Measurements from ENCODE around the gene KLC3.

KLC3 gene

DNA sequence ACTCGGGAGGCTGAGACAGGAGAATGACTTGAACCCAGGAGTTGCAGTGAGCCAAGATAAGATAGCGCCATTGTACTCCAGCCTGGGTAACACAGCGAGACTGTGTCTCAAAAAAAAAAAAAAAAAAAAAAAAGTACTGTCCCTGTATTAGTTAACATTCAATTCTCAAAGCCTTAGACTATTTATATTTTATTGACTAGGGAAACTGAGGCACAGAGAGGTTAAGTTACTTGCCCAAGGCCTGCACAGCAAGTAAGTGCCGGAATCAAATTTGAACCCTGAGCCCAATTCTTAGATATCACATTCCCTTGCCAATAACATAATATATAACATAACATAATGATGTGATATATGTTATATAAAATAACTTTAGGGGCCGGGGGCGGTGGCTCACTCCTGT is 921 bp upstream of the KLC3 start:
- no peaks in the 10 kb centered on the region for H3K4me1 ChIP-seq (ENCODE audit: insufficient read depth, low read length, poor library complexity, severe bottlenecking)
- H3K4me3 ChIP-seq (ENCODE audit: low read length, poor library complexity, severe bottlenecking), result no peak overlapping the region
- no peaks in the 10 kb centered on the region for H3K79me2 ChIP-seq (ENCODE audit: insufficient read depth, low read length)
- H3K9me2 ChIP-seq (replicated peaks; ENCODE audit: low read depth, low read length), result no peaks in the 10 kb centered on the region
- H3K27me3 ChIP-seq (ENCODE audit: insufficient read depth, low read length, poor library complexity, severe bottlenecking), result no peaks in the 10 kb centered on the region
- no peak overlapping the region for H3K9ac ChIP-seq (ENCODE audit: low read depth, low read length, poor library complexity, severe bottlenecking)
- H2AFZ ChIP-seq (ENCODE audit: low read length), result no peak overlapping the region
- H3K9me3 ChIP-seq (ENCODE audit: insufficient read depth, low read depth, low read length), result no peaks in the 10 kb centered on the region
- no peaks in the 10 kb centered on the region for H3F3A ChIP-seq (ENCODE audit: low read depth)
- no peaks in the 10 kb centered on the region for H4K20me1 ChIP-seq (ENCODE audit: insufficient read depth, low read length, poor library complexity, severe bottlenecking)
- H3K36me3 ChIP-seq (ENCODE audit: insufficient read depth, low read length), result no peaks in the 10 kb centered on the region
- no peak overlapping the region for H3K4me2 ChIP-seq (ENCODE audit: low read depth, low read length, poor library complexity, severe bottlenecking)
- TF ChIP-seq, protein P1, sequence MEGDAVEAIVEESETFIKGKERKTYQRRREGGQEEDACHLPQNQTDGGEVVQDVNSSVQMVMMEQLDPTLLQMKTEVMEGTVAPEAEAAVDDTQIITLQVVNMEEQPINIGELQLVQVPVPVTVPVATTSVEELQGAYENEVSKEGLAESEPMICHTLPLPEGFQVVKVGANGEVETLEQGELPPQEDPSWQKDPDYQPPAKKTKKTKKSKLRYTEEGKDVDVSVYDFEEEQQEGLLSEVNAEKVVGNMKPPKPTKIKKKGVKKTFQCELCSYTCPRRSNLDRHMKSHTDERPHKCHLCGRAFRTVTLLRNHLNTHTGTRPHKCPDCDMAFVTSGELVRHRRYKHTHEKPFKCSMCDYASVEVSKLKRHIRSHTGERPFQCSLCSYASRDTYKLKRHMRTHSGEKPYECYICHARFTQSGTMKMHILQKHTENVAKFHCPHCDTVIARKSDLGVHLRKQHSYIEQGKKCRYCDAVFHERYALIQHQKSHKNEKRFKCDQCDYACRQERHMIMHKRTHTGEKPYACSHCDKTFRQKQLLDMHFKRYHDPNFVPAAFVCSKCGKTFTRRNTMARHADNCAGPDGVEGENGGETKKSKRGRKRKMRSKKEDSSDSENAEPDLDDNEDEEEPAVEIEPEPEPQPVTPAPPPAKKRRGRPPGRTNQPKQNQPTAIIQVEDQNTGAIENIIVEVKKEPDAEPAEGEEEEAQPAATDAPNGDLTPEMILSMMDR (conservative IDR thresholded peaks at IDR 0.05; ENCODE audit: low read length), result no peak
- no peak for TF ChIP-seq EZH2phosphoT487 (IDR thresholded peaks at IDR 0.05; ENCODE audit: borderline replicate concordance)

DNA sequence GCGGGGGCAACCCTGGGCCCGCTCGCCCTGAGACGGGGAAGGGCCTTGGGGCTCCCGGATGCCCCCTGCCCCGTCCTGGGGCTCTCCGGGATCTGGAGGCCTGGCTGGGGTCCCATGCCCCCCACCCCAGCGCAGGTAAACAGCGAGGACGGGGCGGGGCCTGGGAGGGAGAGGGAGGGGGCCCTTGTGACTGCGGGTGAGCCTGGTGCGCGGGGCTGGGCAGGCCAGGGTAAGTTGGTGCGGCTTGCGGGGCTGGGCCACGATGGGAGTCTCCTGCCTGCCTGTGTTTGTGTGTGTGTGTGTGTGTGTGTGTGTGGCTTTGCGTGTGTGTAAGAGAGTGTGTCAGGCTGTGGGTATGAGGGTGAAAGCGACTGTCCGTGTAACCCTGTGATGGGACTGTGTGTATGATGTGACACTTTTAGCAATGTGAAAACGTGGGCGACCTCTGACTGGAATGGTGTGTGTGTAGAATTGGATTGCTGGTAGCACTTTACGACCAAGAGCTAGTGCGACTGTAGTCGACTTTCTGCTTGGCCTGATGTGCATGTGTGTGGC is 426 bp downstream of the KLC3 start:
- no peaks in the 10 kb centered on the region for H3K36me3 ChIP-seq (ENCODE audit: insufficient read depth, low read length)
- H2AFZ ChIP-seq (ENCODE audit: low read length), result no peak overlapping the region
- H3K9me2 ChIP-seq (replicated peaks; ENCODE audit: low read depth, low read length), result no peaks in the 10 kb centered on the region
- no peaks in the 10 kb centered on the region for H3K27me3 ChIP-seq (ENCODE audit: insufficient read depth, low read length, poor library complexity, severe bottlenecking)
- TF ChIP-seq, protein P1 (conservative IDR thresholded peaks at IDR 0.05; ENCODE audit: low read length), result no peak
- no peak for TF ChIP-seq EZH2phosphoT487 (IDR thresholded peaks at IDR 0.05; ENCODE audit: borderline replicate concordance)
- no peaks in the 10 kb centered on the region for H3K9me3 ChIP-seq (ENCODE audit: insufficient read depth, low read depth, low read length)
- no peaks in the 10 kb centered on the region for H3F3A ChIP-seq (ENCODE audit: low read depth)
- no peaks in the 10 kb centered on the region for H4K20me1 ChIP-seq (ENCODE audit: insufficient read depth, low read length, poor library complexity, severe bottlenecking)
- H3K9ac ChIP-seq (ENCODE audit: low read depth, low read length, poor library complexity, severe bottlenecking), result no peak overlapping the region
- H3K4me3 ChIP-seq (ENCODE audit: low read length, poor library complexity, severe bottlenecking), result no peak overlapping the region
- no peak overlapping the region for H3K4me2 ChIP-seq (ENCODE audit: low read depth, low read length, poor library complexity, severe bottlenecking)
- H3K4me1 ChIP-seq (ENCODE audit: insufficient read depth, low read length, poor library complexity, severe bottlenecking), result no peaks in the 10 kb centered on the region
- no peaks in the 10 kb centered on the region for H3K79me2 ChIP-seq (ENCODE audit: insufficient read depth, low read length)

DNA sequence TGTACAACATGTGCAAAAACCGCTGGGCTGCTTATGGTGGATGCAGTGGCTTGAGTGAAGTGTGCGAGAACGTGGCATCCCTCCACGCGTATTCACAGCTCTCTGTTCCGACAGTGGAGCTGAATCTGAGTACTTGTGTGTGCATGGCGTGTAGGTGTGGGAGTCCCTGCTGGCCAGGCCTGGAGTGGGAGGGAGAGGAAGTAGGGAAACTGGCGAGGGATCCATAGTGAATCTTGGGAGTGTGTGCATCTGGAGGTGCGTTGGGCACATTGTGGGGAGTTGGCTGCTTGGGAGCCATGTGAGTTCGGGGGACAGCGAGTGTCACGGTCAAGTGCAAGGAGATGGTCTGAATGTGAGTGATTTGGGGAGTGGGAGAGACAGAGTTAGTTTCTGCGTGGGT is 2.4 kb downstream of the KLC3 start:
- no peak for TF ChIP-seq EZH2phosphoT487 (IDR thresholded peaks at IDR 0.05; ENCODE audit: borderline replicate concordance)
- TF ChIP-seq, protein P1 (conservative IDR thresholded peaks at IDR 0.05; ENCODE audit: low read length), result no peak
- no peak overlapping the region for H3K4me3 ChIP-seq (ENCODE audit: low read length, poor library complexity, severe bottlenecking)
- no peak overlapping the region for H2AFZ ChIP-seq (ENCODE audit: low read length)
- no peaks in the 10 kb centered on the region for H3K4me1 ChIP-seq (ENCODE audit: insufficient read depth, low read length, poor library complexity, severe bottlenecking)
- no peaks in the 10 kb centered on the region for H3K79me2 ChIP-seq (ENCODE audit: insufficient read depth, low read length)
- no peaks in the 10 kb centered on the region for H3K36me3 ChIP-seq (ENCODE audit: insufficient read depth, low read length)
- H3K4me2 ChIP-seq (ENCODE audit: low read depth, low read length, poor library complexity, severe bottlenecking), result no peak overlapping the region
- no peaks in the 10 kb centered on the region for H3K27me3 ChIP-seq (ENCODE audit: insufficient read depth, low read length, poor library complexity, severe bottlenecking)
- no peaks in the 10 kb centered on the region for H4K20me1 ChIP-seq (ENCODE audit: insufficient read depth, low read length, poor library complexity, severe bottlenecking)
- no peaks in the 10 kb centered on the region for H3K9me3 ChIP-seq (ENCODE audit: insufficient read depth, low read depth, low read length)
- H3K9me2 ChIP-seq (replicated peaks; ENCODE audit: low read depth, low read length), result no peaks in the 10 kb centered on the region
- H3F3A ChIP-seq (ENCODE audit: low read depth), result no peaks in the 10 kb centered on the region
- no peak overlapping the region for H3K9ac ChIP-seq (ENCODE audit: low read depth, low read length, poor library complexity, severe bottlenecking)

Data from Loucy (cell line).